GM18526 (cell line): ENCODE results near the gene ARHGDIG.

ENCODE experiments used
- POLR2A ChIP-seq: IDR thresholded peaks from 3 replicates; pipeline ENCODE4 v1.6.1; 2011; ENCODE audit not compliant: insufficient read length; ENCODE audit errors: extremely low read depth

ARHGDIG gene

GRCh38 chr16:260326-260725 lies 20.1 kb upstream of the ARHGDIG start:
- no peak for TF ChIP-seq POLR2A

GRCh38 chr16:261031-261691 lies 19.2 kb upstream of the ARHGDIG start:
- TF ChIP-seq POLR2A = no peak

- TF ChIP-seq POLR2A = no peak
Observed at GRCh38 chr16:262121-262745, 18.2 kb upstream of the ARHGDIG start.

- TF ChIP-seq POLR2A = no peak
Observed at GRCh38 chr16:263182-263774, 17.1 kb upstream of the ARHGDIG start.

GRCh38 chr16:263944-264343 lies 16.4 kb upstream of the ARHGDIG start:
- no peak for TF ChIP-seq POLR2A

GRCh38 chr16:264440-264951 lies 15.9 kb upstream of the ARHGDIG start:
- no peak for TF ChIP-seq POLR2A

GRCh38 chr16:265002-265529 lies 15.3 kb upstream of the ARHGDIG start:
- TF ChIP-seq POLR2A = no peak

- TF ChIP-seq POLR2A = no peak
Observed at GRCh38 chr16:265711-266110, 14.7 kb upstream of the ARHGDIG start.

GRCh38 chr16:266258-267164 lies 13.9 kb upstream of the ARHGDIG start:
- no peak for TF ChIP-seq POLR2A

GRCh38 chr16:268141-269053 lies 12.0 kb upstream of the ARHGDIG start:
- TF ChIP-seq POLR2A = no peak

- TF ChIP-seq POLR2A = no peak
Observed at GRCh38 chr16:269061-269796, 11.2 kb upstream of the ARHGDIG start.

GRCh38 chr16:270381-271255 lies 9.8 kb upstream of the ARHGDIG start:
- no peak for TF ChIP-seq POLR2A
